ENCODE results near the gene UBE2G2. TPM values are rescaled to one million over a fixed set of nuclear protein-coding genes. Genes with fewer than 3 reads are reported as not detected.

The UBE2G2 gene
- total RNA-seq, 1 experiment from 2014 or later = 126 TPM

Other genes with a start within 250 kb of the UBE2G2 start
- not detected in 2 replicates for gene KRTAP10-3, start 243.0 kb downstream of the UBE2G2 start, total RNA-seq (2014; rRNA removed; shearing (Covaris generic); ENCODE audit: low replicate concordance)
- gene KRTAP10-4, start 228.1 kb downstream of the UBE2G2 start, total RNA-seq (2014; rRNA removed; shearing (Covaris generic); ENCODE audit: low replicate concordance) = not detected in 2 replicates
- not detected in 2 replicates for gene KRTAP10-5, start 221.2 kb downstream of the UBE2G2 start, total RNA-seq (2014; rRNA removed; shearing (Covaris generic); ENCODE audit: low replicate concordance)
- not detected in 2 replicates for gene KRTAP10-6, start 209.3 kb downstream of the UBE2G2 start, total RNA-seq (2014; rRNA removed; shearing (Covaris generic); ENCODE audit: low replicate concordance)
- gene KRTAP10-7, start 201.2 kb downstream of the UBE2G2 start, total RNA-seq (2014; rRNA removed; shearing (Covaris generic); ENCODE audit: low replicate concordance) = not detected in 2 replicates
- gene KRTAP10-8, start 189.7 kb downstream of the UBE2G2 start, total RNA-seq (2014; rRNA removed; shearing (Covaris generic); ENCODE audit: low replicate concordance) = not detected in 2 replicates
- not detected in 2 replicates for gene KRTAP10-9, start 174.7 kb downstream of the UBE2G2 start, total RNA-seq (2014; rRNA removed; shearing (Covaris generic); ENCODE audit: low replicate concordance)
- not detected in 2 replicates for gene KRTAP10-10, start 164.5 kb downstream of the UBE2G2 start, total RNA-seq (2014; rRNA removed; shearing (Covaris generic); ENCODE audit: low replicate concordance)
- gene KRTAP10-11, start 155.4 kb downstream of the UBE2G2 start, total RNA-seq (2014; rRNA removed; shearing (Covaris generic); ENCODE audit: low replicate concordance) = not detected in 2 replicates
- gene KRTAP12-4, start 147.2 kb downstream of the UBE2G2 start, total RNA-seq (2014; rRNA removed; shearing (Covaris generic); ENCODE audit: low replicate concordance) = not detected in 2 replicates
- not detected in 2 replicates for gene KRTAP12-3, start 143.9 kb downstream of the UBE2G2 start, total RNA-seq (2014; rRNA removed; shearing (Covaris generic); ENCODE audit: low replicate concordance)
- gene KRTAP12-2, start 134.9 kb downstream of the UBE2G2 start, total RNA-seq (2014; rRNA removed; shearing (Covaris generic); ENCODE audit: low replicate concordance) = not detected in 2 replicates
- not detected in 2 replicates for gene KRTAP12-1, start 119.7 kb downstream of the UBE2G2 start, total RNA-seq (2014; rRNA removed; shearing (Covaris generic); ENCODE audit: low replicate concordance)
- not detected in 2 replicates for gene KRTAP10-12, start 104.6 kb downstream of the UBE2G2 start, total RNA-seq (2014; rRNA removed; shearing (Covaris generic); ENCODE audit: low replicate concordance)
- gene TSPEAR, start 90.2 kb downstream of the UBE2G2 start, total RNA-seq (2014; rRNA removed; shearing (Covaris generic); ENCODE audit: low replicate concordance) = not detected in 2 replicates
- 70.3 and 80.3 TPM in 2 replicates for gene SUMO3, start 16.2 kb upstream of the UBE2G2 start, total RNA-seq (2014; rRNA removed; shearing (Covaris generic); ENCODE audit: low replicate concordance)
- 37.8 and 44.7 TPM in 2 replicates for gene PTTG1IP, start 71.9 kb upstream of the UBE2G2 start, total RNA-seq (2014; rRNA removed; shearing (Covaris generic); ENCODE audit: low replicate concordance)
- 252 and 484 TPM in 2 replicates for gene ITGB2, start 119.1 kb upstream of the UBE2G2 start, total RNA-seq (2014; rRNA removed; shearing (Covaris generic); ENCODE audit: low replicate concordance)
- 12.2 and 48.7 TPM in 2 replicates for gene SLX9, start 138.2 kb upstream of the UBE2G2 start, total RNA-seq (2014; rRNA removed; shearing (Covaris generic); ENCODE audit: low replicate concordance)